SHP77 (cell line): ENCODE results near the gene LDLRAD1.
A peak's percentile ranks its signal among the peaks of the same experiment; 100 is the strongest.
"Not testable (repeated sequence)": the region's sequence is repeated elsewhere in the genome, so short reads cannot be mapped to it uniquely, and the experiment has no call there.

Experiments
- DNase-seq, 2 experiments: peaks; one replicate each; lab custom pipeline; 2025; lab: John Stamatoyannopoulos, UW

LDLRAD1 gene

GRCh38 chr1:54016343-54017282 lies 1.4 kb downstream of the LDLRAD1 start:
- DNase-seq: no peak

- DNase-seq: no peak
These were observed 3.9 kb downstream of the LDLRAD1 start for GRCh38 chr1:54014009-54014629.

DNA sequence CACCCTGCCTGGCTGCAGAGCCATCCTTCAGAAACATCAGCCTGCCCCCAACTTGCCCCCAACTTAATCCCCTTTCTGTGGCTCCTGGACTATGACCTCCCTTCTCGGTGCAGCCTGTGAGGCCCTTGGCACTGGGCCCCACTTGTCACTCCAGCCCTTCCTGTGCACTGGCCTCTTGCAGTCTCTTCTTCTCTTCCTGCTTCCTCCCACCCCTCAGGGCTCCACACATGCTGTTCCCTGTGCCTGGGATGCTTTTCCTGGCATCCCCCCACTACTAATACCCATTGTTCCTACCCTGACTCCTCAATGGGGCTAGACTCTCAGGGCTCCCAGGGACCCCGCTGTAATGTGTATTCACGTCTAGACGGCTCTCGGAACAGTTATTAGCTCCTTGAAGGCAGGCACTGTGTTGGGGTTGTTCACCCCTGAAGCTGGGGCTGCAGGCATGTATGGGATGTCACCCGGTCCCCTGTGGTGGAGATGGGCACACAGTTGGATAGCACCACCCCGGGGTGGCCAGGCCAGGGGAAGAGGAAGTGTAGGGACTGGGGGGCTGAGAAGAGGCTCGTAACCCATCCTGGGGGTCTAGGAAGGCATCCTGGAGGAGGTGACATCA lies 4.5 kb downstream of the LDLRAD1 start:
- DNase-seq: no peak

- DNase-seq: peak in 1 of 2 experiments; percentile 51
These were observed 5.1 kb downstream of the LDLRAD1 start for GRCh38 chr1:54012863-54013262.

GRCh38 chr1:54012008-54012325 lies 6.0 kb downstream of the LDLRAD1 start:
- DNase-seq: no peak

DNA sequence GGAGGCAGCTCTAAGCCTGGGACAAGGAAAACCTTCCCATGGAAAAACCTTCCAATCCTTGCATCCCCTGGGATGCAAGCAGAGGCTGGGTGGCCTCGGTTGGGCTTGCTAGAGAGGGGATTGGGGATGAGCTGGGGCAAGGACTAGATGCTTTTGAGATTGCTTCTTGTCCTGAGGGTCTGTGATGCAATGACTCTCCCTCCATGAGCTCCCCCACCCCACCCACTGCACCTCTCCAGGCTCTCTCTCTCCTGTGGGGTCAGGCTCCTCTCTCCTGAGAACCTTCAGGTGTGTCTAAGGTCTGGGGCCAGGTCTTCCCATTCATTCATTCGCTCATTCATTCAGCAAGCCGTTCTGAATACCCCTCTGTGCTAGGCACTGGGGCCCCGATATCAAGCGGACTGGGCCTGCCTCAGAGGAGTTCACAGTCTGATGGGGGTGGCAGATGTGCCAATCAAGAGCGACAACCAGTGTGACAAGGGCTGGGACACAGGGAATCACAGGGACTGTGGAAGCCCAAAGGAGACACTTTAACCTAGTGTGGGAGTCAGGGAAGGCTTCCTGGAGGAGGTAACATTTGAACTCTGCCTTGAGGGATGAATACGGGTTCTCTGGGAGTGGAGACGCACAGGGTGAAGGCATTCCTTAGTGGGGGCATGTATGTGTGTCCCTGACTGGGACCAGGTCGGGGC lies 6.5 kb downstream of the LDLRAD1 start:
- no peak for DNase-seq

DNA sequence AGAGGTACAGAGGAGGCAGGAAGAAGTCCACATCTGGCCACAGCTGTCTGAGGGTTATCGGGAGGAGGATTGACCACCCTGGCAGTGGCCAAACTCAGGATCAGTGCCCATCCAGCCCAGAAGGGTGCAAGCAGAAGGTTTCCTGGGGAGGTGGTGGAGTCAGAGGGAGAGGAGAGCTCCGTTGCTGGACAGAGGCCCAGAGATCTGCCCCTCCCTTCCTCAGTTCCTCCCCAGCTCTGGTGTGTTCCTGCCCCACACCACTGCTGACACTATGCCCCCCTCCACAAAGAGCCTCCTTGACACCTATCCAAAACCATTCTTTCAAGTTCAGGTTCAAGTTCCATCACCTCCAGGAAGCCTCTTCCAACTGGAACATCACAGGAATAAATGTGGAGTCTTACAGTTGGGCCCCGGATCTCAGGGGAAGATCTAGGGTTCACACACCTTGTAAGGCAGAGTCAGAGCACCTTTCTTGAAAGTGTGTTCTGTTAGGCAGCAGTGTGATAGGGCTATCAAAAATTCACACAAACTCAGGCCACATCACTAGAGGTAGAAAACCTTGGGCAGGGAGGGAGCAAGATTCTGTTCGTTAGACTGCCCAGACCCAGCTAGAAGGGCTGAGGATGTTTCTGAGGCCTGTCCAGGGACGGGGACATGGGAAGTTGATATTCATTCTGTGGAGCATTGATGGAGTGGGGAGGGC lies 7.4 kb downstream of the LDLRAD1 start:
- DNase-seq: no peak

DNA sequence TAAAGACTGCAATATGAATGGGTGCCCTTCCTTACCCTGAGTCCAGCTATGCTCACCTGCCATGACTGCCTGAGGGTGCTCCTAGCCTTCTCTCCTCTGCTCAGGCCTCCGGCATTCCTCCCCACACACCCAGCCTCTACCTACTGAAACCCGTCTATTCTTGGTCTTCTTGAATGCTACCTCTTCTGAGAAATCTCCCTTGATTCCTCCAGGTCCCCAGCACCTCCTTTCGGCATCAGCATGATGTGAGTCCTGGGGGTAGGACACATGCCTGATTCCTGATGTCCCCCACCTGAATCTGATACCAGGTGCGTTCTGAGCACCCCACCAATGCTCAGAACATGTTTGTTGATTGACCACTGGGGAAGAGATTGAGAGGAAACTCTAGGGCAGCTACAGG lies 8.6 kb downstream of the LDLRAD1 start:
- DNase-seq: no peak

DNA sequence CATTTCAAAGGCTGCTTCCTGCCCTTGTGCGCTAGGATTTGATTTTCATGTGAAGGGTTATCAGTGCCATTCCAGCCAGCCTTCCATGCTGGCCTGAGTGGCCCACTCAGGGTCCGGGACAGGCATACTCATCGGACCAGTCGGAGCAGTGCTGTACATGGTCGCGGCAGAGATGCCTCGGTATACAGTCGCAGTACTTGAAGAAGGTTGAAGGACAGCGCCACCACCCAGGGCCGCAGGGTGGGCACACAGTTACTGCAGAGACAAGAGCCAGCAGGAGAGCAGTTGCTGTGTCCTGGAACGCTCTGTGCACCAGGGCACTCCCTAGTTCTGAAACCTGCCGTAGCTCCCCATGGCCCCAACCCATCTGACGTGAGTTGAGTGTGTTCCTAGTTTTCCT lies 9.1 kb downstream of the LDLRAD1 start:
- DNase-seq: no peak

GRCh38 chr1:54007613-54008012 lies 10.4 kb downstream of the LDLRAD1 start:
- DNase-seq: no peak

GRCh38 chr1:54006508-54006907 lies 11.5 kb downstream of the LDLRAD1 start:
- DNase-seq: no peak

- DNase-seq: no peak
These were observed 13.4 kb downstream of the LDLRAD1 start for GRCh38 chr1:54004481-54005049.

DNA sequence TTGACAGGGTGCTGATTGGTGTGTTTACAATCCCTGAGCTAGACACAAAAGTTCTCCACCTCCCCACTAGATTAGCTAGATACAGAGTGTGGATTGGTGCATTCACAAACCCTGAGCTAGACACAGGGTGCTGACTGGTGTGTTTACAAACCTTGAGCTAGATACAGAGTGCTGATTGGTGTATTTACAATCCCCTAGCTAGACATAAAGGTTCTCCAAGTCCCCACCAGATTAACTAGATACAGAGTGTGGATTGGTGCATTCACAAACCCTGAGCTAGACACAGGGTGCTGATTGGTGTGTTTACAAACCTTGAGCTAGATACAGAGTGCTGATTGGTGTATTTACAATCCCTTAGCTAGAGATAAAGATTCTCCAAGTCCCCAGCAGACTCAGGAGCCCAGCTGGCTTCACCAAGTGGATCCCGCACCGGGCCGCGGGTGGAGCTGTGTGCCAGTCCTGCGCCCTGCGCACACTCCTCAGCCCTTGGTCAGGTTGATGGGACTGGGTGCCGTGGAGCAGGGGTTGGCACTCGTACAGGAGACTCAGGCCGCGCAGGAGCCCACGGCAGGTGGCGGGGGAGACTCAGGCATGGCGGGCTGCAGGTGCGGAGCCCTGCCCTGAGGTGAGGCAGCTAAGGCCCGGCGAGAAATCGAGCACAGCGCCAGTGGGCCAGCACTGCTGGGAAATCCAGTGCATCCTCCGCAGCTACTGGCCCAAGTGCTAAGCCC lies 14.1 kb downstream of the LDLRAD1 start:
- DNase-seq: not testable (repeated sequence)

GRCh38 chr1:54003249-54003646 lies 14.7 kb downstream of the LDLRAD1 start:
- DNase-seq: no peak

- no peak for DNase-seq
These were observed 15.3 kb downstream of the LDLRAD1 start for GRCh38 chr1:54002544-54003248.

GRCh38 chr1:54001591-54001990 lies 16.4 kb downstream of the LDLRAD1 start:
- peak; percentile 51 to 56 for DNase-seq

- no peak for DNase-seq
These were observed 18.1 kb downstream of the LDLRAD1 start for GRCh38 chr1:53999920-54000319.

GRCh38 chr1:53998223-53998622 lies 19.8 kb downstream of the LDLRAD1 start:
- no peak for DNase-seq

- no peak for DNase-seq
These were observed 22.3 kb downstream of the LDLRAD1 start for GRCh38 chr1:53995683-53996082.

- not testable (repeated sequence) for DNase-seq
These were observed 23.5 kb downstream of the LDLRAD1 start for GRCh38 chr1:53994516-53994915.
